HepG2 (cell line): ENCODE data around the gene CRYBA1. TPM values are rescaled to one million over a fixed set of nuclear protein-coding genes. Genes with fewer than 3 reads are reported as not detected.
A peak's percentile ranks its signal among the peaks of the same experiment; 100 is the strongest.

Experiments
- AGO1 ChIP-seq: fragments of 200-400 bp; formaldehyde crosslinking; IDR thresholded peaks from 2 replicates; pipeline ENCODE4 v1.6.1; 2017; ENCODE audit warnings: mild to moderate bottlenecking, low read depth, low read length, moderate library complexity; ENCODE audit not compliant: poor library complexity, severe bottlenecking
- ARID2 ChIP-seq: sonication (generic); formaldehyde crosslinking; IDR thresholded peaks from 2 replicates; pipeline ENCODE4 v1.8.1; 2022; ENCODE audit warnings: mild to moderate bottlenecking, missing genetic modification reagents, borderline replicate concordance
- CAMTA2 ChIP-seq: sonication (generic); formaldehyde crosslinking; IDR thresholded peaks from 2 replicates; pipeline ENCODE4 v1.4.0; 2020; ENCODE audit warnings: mild to moderate bottlenecking, missing genetic modification reagents, borderline replicate concordance
- DMAP1 ChIP-seq: IDR thresholded peaks from 2 replicates; pipeline ENCODE4 v1.6.1; 2016
- GATAD1 ChIP-seq: IDR thresholded peaks from 2 replicates; pipeline ENCODE4 v1.6.1; 2016; ENCODE audit warnings: missing genetic modification reagents, missing compliant biosample characterization
- HMG20B ChIP-seq: conservative IDR thresholded peaks from 2 replicates; pipeline ENCODE4 v1.6.1; 2016; ENCODE audit warnings: missing genetic modification reagents, missing compliant biosample characterization
- IKZF4 ChIP-seq: sonication (generic); formaldehyde crosslinking; IDR thresholded peaks from 2 replicates; pipeline ENCODE4 v1.5.1; 2020; ENCODE audit warnings: borderline replicate concordance, mild to moderate bottlenecking, low read depth, missing genetic modification reagents; ENCODE audit errors: not compliant biosample characterization
- KLF11 ChIP-seq: IDR thresholded peaks from 2 replicates; pipeline ENCODE4 v1.6.1; 2016; ENCODE audit warnings: missing compliant biosample characterization
- MXI1 ChIP-seq: IDR thresholded peaks from 3 replicates; pipeline ENCODE4 v1.6.1; 2012; ENCODE audit warnings: low read depth, low read length, inconsistent platforms, borderline replicate concordance
- NCOA1 ChIP-seq: sonication (generic); formaldehyde crosslinking; IDR thresholded peaks from 2 replicates; pipeline ENCODE4 v1.9.0; 2021; ENCODE audit warnings: missing genetic modification reagents
- NFIC ChIP-seq: IDR thresholded peaks from 2 replicates; pipeline ENCODE4 v1.6.1; 2012; ENCODE audit warnings: mild to moderate bottlenecking, low read length, inconsistent platforms
- PAWR ChIP-seq: sonication (generic); formaldehyde crosslinking; IDR thresholded peaks from 2 replicates; pipeline ENCODE4 v1.4.0; 2020; ENCODE audit warnings: missing genetic modification reagents, mild to moderate bottlenecking, borderline replicate concordance
- RARG ChIP-seq: sonication (generic); formaldehyde crosslinking; IDR thresholded peaks from 2 replicates; pipeline ENCODE4 v1.4.0; 2020; ENCODE audit warnings: low read depth, mild to moderate bottlenecking, missing genetic modification reagents
- SAFB2 ChIP-seq: sonication (generic); formaldehyde crosslinking; IDR thresholded peaks from 2 replicates; pipeline ENCODE4 v1.5.1; 2020; ENCODE audit warnings: missing genetic modification reagents, low read depth, mild to moderate bottlenecking, borderline replicate concordance
- SCMH1 ChIP-seq: sonication (generic); formaldehyde crosslinking; IDR thresholded peaks from 2 replicates; pipeline ENCODE4 v1.9.0; 2021; ENCODE audit warnings: missing genetic modification reagents, mild to moderate bottlenecking, borderline replicate concordance
- SIX1 ChIP-seq: sonication (generic); formaldehyde crosslinking; IDR thresholded peaks from 2 replicates; pipeline ENCODE4 v1.4.0; 2020; ENCODE audit warnings: missing genetic modification reagents, borderline replicate concordance
- SMAD9 ChIP-seq: sonication (generic); formaldehyde crosslinking; IDR thresholded peaks from 2 replicates; pipeline ENCODE4 v1.5.1; 2020; ENCODE audit warnings: mild to moderate bottlenecking, missing genetic modification reagents
- SYNCRIP ChIP-seq: fragments of 200-400 bp; formaldehyde crosslinking; IDR thresholded peaks from 2 replicates; pipeline ENCODE4 v1.6.1; 2018; ENCODE audit warnings: mild to moderate bottlenecking, low read depth, low read length; ENCODE audit not compliant: insufficient read depth
- TEF ChIP-seq: sonication (generic); formaldehyde crosslinking; IDR thresholded peaks from 2 replicates; pipeline ENCODE4 v1.5.0; 2020; ENCODE audit warnings: missing genetic modification reagents
- THAP11 ChIP-seq: IDR thresholded peaks from 2 replicates; pipeline ENCODE4 v1.6.1; 2016; ENCODE audit warnings: missing biosample characterization, missing genetic modification reagents
- ZNF331 ChIP-seq: sonication (generic); formaldehyde crosslinking; IDR thresholded peaks from 2 replicates; pipeline ENCODE4 v1.4.0; 2020; ENCODE audit warnings: missing genetic modification reagents
- ZNF468 ChIP-seq: sonication (generic); formaldehyde crosslinking; IDR thresholded peaks from 2 replicates; pipeline ENCODE4 v1.8.0; 2022; ENCODE audit warnings: mild to moderate bottlenecking, moderate library complexity, missing genetic modification reagents
- ZNF513 ChIP-seq: sonication (generic); formaldehyde crosslinking; conservative IDR thresholded peaks from 2 replicates; pipeline ENCODE4 v1.5.0; 2020; ENCODE audit warnings: missing genetic modification reagents
- ZNF547 ChIP-seq: sonication (generic); formaldehyde crosslinking; IDR thresholded peaks from 2 replicates; pipeline ENCODE4 v1.5.1; 2020; ENCODE audit warnings: mild to moderate bottlenecking, missing genetic modification reagents
- ZNF556 ChIP-seq: sonication (generic); formaldehyde crosslinking; IDR thresholded peaks from 2 replicates; pipeline ENCODE4 v1.4.0; 2020; ENCODE audit warnings: mild to moderate bottlenecking, missing genetic modification reagents, borderline replicate concordance
- polyA plus RNA-seq, 8 experiments: library from polyadenylated mRNA; depleted of rRNA in 3 of 8; stranded (reverse) in 7 of 8; unstranded in 1 of 8; fragments of >200 nt; fragmentation: Illumina TruSeq in 4 of 8; extraction: Trizol in 4 of 8; gene quantifications; 2 replicates each; pipeline versions ENCODE4 v1.2.1 to v1.2.3, GENCODE V29; 2011 to 2016; ENCODE audit warnings: low read depth in 4 of 8, missing spikeins in 1 of 8, mixed read lengths in 1 of 8; ENCODE audit not compliant: insufficient read depth in 1 of 8
- total RNA-seq, 5 experiments: library from RNA; depleted of rRNA; stranded (reverse); fragments of >200 nt; fragmentation: Illumina TruSeq; extraction: Trizol; gene quantifications; 2 replicates each; pipeline ENCODE4 v1.2.3, GENCODE V29; 2016; ENCODE audit warnings: low read depth in 1 of 5
- TF ChIP-seq, protein P1 (sequence below): sonication (generic); formaldehyde crosslinking; IDR thresholded peaks from 2 replicates; pipeline ENCODE4 v1.5.1; 2020; ENCODE audit warnings: missing genetic modification reagents, mild to moderate bottlenecking, borderline replicate concordance

The CRYBA1 gene
- total and polyA plus RNA-seq, 2 of the 13 experiments (the other 11 are each of a cell fraction or from before 2014, with no cell fraction given): not detected

- no peak for TF ChIP-seq IKZF4
- no peak for TF ChIP-seq SMAD9 (CRISPR knock-in tag)
- no peak for TF ChIP-seq SCMH1
- TF ChIP-seq NFIC: no peak
- TF ChIP-seq ZNF513 (CRISPR knock-in tag): no peak
- no peak for TF ChIP-seq DMAP1 (CRISPR knock-in tag)
- no peak for TF ChIP-seq ZNF331 (CRISPR knock-in tag)
- 0 out of 2 replicates have a peak, but pooled peaks have one; percentile 35 for TF ChIP-seq ZNF547 (CRISPR knock-in tag)
- TF ChIP-seq PAWR (CRISPR knock-in tag): no peak
- no peak for TF ChIP-seq HMG20B (CRISPR knock-in tag)
- no peak for TF ChIP-seq TEF (CRISPR knock-in tag)
- TF ChIP-seq THAP11 (CRISPR knock-in tag): 0 out of 2 replicates have a peak, but pooled peaks have one; percentile 22
- TF ChIP-seq SAFB2: no peak
- TF ChIP-seq, protein P1, sequence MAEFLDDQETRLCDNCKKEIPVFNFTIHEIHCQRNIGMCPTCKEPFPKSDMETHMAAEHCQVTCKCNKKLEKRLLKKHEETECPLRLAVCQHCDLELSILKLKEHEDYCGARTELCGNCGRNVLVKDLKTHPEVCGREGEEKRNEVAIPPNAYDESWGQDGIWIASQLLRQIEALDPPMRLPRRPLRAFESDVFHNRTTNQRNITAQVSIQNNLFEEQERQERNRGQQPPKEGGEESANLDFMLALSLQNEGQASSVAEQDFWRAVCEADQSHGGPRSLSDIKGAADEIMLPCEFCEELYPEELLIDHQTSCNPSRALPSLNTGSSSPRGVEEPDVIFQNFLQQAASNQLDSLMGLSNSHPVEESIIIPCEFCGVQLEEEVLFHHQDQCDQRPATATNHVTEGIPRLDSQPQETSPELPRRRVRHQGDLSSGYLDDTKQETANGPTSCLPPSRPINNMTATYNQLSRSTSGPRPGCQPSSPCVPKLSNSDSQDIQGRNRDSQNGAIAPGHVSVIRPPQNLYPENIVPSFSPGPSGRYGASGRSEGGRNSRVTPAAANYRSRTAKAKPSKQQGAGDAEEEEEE (CRISPR knock-in tag): no peak
- TF ChIP-seq NCOA1: no peak
- no peak for TF ChIP-seq RARG (CRISPR knock-in tag)
- no peak for TF ChIP-seq MXI1
- TF ChIP-seq ZNF556: peak; percentile 43; the same call in 1 of the 2 replicates
- TF ChIP-seq AGO1: no peak
- TF ChIP-seq SIX1: 0 out of 2 replicates have a peak, but pooled peaks have one; percentile 31
- TF ChIP-seq GATAD1 (CRISPR knock-in tag): no peak
- no peak for TF ChIP-seq CAMTA2
- no peak for TF ChIP-seq ARID2 (CRISPR knock-in tag)
- no peak for TF ChIP-seq KLF11 (CRISPR knock-in tag)
- no peak for TF ChIP-seq SYNCRIP
- TF ChIP-seq ZNF468 (CRISPR knock-in tag): no peak
These were observed 27.1 kb upstream of the CRYBA1 start (continued) for GRCh38 chr17:29219378-29220047.
